Natural killer cell (primary cell): ENCODE results near the gene GAPDH. TPM values are rescaled to one million over a fixed set of nuclear protein-coding genes. Genes with fewer than 3 reads are reported as not detected.

Experiments
- ATAC-seq, 3 donors: fragments of 150-1000 bp in 2 of 3; fragments of 200-7000 bp in 1 of 3; cut with Tn5 transposase; 1 replicate in 1 of 3; 2 replicates in 2 of 3; pipeline ENCODE4 v1.10.0; 2021; ENCODE audit warnings: mild to moderate bottlenecking in 2 of 3, moderate library complexity in 2 of 3
- DNase-seq, 2 donors: peaks; one replicate each; pipeline versions ENCODE4 v3.0.0 to v3.0.0-alpha.2; 2013 to 2021; ENCODE audit warnings: mixed read lengths in 1 of 2
- H3K27ac ChIP-seq: one replicate; pipeline ENCODE4 v1.5.1; 2013; ENCODE audit warnings: mild to moderate bottlenecking, low read length
- H3K27me3 ChIP-seq: one replicate; pipeline ENCODE4 v1.6.1; 2013; ENCODE audit warnings: low read length; ENCODE audit not compliant: control insufficient read depth, insufficient read depth
- H3K36me3 ChIP-seq: one replicate; pipeline ENCODE4 v1.6.1; 2013; ENCODE audit warnings: low read length; ENCODE audit not compliant: control insufficient read depth, insufficient read depth
- H3K4me1 ChIP-seq: one replicate; pipeline ENCODE4 v1.6.1; 2013; ENCODE audit warnings: low read length; ENCODE audit not compliant: control insufficient read depth, insufficient read depth
- H3K4me3 ChIP-seq: one replicate; pipeline ENCODE4 v1.5.1; 2013; ENCODE audit warnings: low read length
- H3K9me3 ChIP-seq: one replicate; pipeline ENCODE4 v1.6.1; 2013; ENCODE audit warnings: low read length; ENCODE audit not compliant: control insufficient read depth, insufficient read depth
- H3K27ac Mint-ChIP-seq, 2 donors: one replicate each; pipeline ENCODE4 v1.8.0; 2022; ENCODE audit warnings: mild to moderate bottlenecking in 2 of 2, mixed read lengths in 2 of 2, moderate library complexity in 1 of 2
- H3K27me3 Mint-ChIP-seq, 2 donors: one replicate each; pipeline ENCODE4 v1.8.0; 2022; ENCODE audit warnings: low read depth in 2 of 2, mixed read lengths in 2 of 2
- H3K36me3 Mint-ChIP-seq: one replicate; pipeline ENCODE4 v1.8.0; 2022; ENCODE audit warnings: mixed read lengths
- H3K4me1 Mint-ChIP-seq, 2 donors: one replicate each; pipeline ENCODE4 v1.8.0; 2022; ENCODE audit warnings: mixed read lengths in 2 of 2
- H3K4me3 Mint-ChIP-seq: one replicate; pipeline ENCODE4 v1.8.0; 2022; ENCODE audit warnings: mild to moderate bottlenecking, moderate library complexity, mixed read lengths
- H3K9me3 Mint-ChIP-seq, 2 donors: one replicate each; pipeline ENCODE4 v1.8.0; 2022; ENCODE audit warnings: mixed read lengths in 2 of 2
- WGBS: methylation state at CpG from one replicate; pipeline ENCODE4 v1.1.7; 2013; ENCODE audit warnings: missing lambda C conversion rate; ENCODE audit not compliant: insufficient coverage; 5-methylcytosine and 5-hydroxymethylcytosine counted together
- intact Hi-C: fragments of 100-400 bp; cut with micrococcal nuclease; formaldehyde crosslinking; loops from one replicate; pipeline ENCODE4 v1.14.2; 2022
- total RNA-seq, 4 donors: library from RNA; stranded (reverse); fragments of 120-200 nt in 1 of 4; gene quantifications; one replicate each; pipeline versions ENCODE4 v1.2.3 to v1.2.4, GENCODE V29; 2013 to 2022
- TF ChIP-seq, protein P1 (sequence below): fragments of 200-600 bp; IDR thresholded peaks from one replicate; pipeline ENCODE4 v1.8.0; 2022; ENCODE audit warnings: antibody characterized with exemption

GAPDH gene
- total RNA-seq, 3 donors from 2014 or later (not counting 1 experiment from before 2014, with no cell fraction given) = 606 to 729 (median 642) TPM

DNA sequence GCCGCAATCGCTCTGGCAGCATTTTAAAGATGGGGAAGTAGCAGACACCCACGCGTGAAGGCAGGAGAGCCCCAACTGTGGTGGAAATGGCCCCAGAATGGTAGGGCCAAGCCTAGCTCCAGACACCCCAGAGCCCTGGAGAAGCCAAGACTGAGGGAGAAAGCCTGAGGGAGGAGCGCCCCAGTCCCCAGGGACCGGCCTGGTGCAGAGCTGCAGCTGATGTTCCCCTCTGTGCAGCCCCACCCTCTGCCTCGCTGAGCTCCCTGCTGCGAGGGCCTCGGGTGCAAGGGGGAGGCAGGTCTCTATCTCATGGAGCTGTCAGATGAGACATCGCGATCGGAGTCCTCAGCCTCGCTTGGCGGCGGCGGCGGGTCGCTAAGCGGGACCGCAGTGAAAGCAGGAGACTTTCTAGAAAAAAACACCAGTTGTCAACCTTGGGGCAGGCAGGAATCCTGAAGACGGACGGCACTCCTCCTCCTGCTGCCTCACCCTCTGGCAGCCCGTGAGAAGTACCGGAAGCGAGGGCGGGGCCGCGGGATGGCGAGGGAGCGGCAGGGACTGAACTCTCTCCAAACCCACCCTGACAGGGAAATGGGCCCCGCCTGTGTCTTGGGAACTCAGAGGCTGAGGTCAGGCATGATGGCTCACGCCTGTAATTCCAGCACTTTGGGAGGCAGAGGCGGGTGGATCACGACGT, 6.0 kb downstream of the GAPDH start:
- no peak for ATAC-seq
- Mint-ChIP-seq H3K27ac (peak overlapping the region; percentile 21 to 53), H3K4me3 (peak overlapping the region; percentile 13), H3K36me3 (no peaks in the 10 kb centered on the region), H3K4me1 (peaks cover 20 to 33% of the 10 kb centered on the region in 2 donors), H3K27me3 (no peaks in the 10 kb centered on the region), H3K9me3 (no peaks in the 10 kb centered on the region)
- Histone ChIP-seq H3K4me1 (peaks cover 40% of the 10 kb centered on the region), H3K9me3 (no peaks in the 10 kb centered on the region), H3K27ac (no peak overlapping the region), H3K4me3 (no peak overlapping the region), H3K27me3 (no peaks in the 10 kb centered on the region), H3K36me3 (peaks cover 52% of the 10 kb centered on the region)
- DNase-seq = peak in 1 of 2 donors; percentile 60
- TF ChIP-seq, protein P1, sequence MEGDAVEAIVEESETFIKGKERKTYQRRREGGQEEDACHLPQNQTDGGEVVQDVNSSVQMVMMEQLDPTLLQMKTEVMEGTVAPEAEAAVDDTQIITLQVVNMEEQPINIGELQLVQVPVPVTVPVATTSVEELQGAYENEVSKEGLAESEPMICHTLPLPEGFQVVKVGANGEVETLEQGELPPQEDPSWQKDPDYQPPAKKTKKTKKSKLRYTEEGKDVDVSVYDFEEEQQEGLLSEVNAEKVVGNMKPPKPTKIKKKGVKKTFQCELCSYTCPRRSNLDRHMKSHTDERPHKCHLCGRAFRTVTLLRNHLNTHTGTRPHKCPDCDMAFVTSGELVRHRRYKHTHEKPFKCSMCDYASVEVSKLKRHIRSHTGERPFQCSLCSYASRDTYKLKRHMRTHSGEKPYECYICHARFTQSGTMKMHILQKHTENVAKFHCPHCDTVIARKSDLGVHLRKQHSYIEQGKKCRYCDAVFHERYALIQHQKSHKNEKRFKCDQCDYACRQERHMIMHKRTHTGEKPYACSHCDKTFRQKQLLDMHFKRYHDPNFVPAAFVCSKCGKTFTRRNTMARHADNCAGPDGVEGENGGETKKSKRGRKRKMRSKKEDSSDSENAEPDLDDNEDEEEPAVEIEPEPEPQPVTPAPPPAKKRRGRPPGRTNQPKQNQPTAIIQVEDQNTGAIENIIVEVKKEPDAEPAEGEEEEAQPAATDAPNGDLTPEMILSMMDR = no peak
- intact Hi-C loops = no loop called here
- 29% methylated on average over 35 of the region's 35 CpGs for WGBS

- H3K9me3 Mint-ChIP-seq = no peaks in the 10 kb centered on the region
- H3K27ac Mint-ChIP-seq = peak overlapping the region in 1 of 2 donors; percentile 39
- H3K4me3 Mint-ChIP-seq = no peak overlapping the region
- H3K9me3 ChIP-seq = no peaks in the 10 kb centered on the region
- H3K27me3 ChIP-seq = no peaks in the 10 kb centered on the region
- intact Hi-C loops = no loop called here
- H3K4me3 ChIP-seq = no peak overlapping the region
- peaks cover 16 to 21% of the 10 kb centered on the region in 2 donors for H3K4me1 Mint-ChIP-seq
- H3K27me3 Mint-ChIP-seq = no peaks in the 10 kb centered on the region
- peaks cover 53% of the 10 kb centered on the region for H3K36me3 ChIP-seq
- H3K36me3 Mint-ChIP-seq = no peaks in the 10 kb centered on the region
- 92% methylated on average over 26 of the region's 26 CpGs for WGBS
- DNase-seq = no peak
- peaks cover 28% of the 10 kb centered on the region for H3K4me1 ChIP-seq
- H3K27ac ChIP-seq = no peak overlapping the region
- TF ChIP-seq, protein P1 = no peak
- no peak for ATAC-seq
Observed at GRCh38 chr12:6541371-6542165, 7.3 kb downstream of the GAPDH start.

DNA sequence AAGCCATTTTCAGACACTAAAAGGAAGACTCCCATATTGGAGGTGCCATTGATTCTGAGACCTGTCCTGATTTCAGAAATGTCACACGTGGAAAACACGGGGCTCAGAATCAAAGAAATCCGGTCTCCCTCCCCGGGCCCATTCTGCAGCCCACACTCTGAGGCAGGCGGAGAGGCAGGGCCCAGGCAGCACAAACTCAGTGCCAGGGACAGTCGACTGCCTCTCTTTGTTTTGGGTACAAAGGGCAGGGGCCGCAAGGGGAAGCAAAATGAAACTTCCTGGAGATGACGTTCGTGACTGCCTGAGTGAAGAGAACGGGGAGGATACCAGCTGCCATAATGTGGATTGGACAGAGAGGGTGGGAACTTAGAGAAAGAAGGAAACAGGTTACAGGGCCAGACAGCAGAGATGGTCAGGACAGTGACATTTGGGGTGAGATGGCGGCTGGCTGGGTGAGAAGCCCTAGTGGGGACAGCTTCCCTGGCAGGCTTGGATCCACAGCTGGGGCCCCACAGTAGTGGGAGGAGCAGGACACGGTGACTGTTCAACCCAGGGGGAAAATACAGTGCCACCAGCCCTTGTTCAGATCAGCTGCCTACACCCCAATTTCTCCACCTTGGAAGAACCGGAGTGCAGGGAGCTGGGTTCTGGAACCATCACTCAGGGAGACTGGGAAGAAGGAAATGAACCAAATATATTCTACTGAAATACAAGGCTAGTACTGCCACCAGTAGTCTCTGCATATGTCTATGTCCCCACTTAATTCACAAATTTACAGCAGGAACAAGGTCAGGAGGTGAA, 8.1 kb downstream of the GAPDH start:
- Mint-ChIP-seq H3K4me3 (no peak overlapping the region), H3K27ac (peak overlapping the region in 1 of 2 donors; percentile 39), H3K4me1 (peaks cover 15 to 19% of the 10 kb centered on the region in 2 donors), H3K36me3 (no peaks in the 10 kb centered on the region), H3K9me3 (no peaks in the 10 kb centered on the region), H3K27me3 (no peaks in the 10 kb centered on the region)
- Histone ChIP-seq H3K4me3 (no peak overlapping the region), H3K4me1 (peaks cover 19% of the 10 kb centered on the region), H3K36me3 (peaks cover 53% of the 10 kb centered on the region), H3K27ac (no peak overlapping the region), H3K27me3 (no peaks in the 10 kb centered on the region), H3K9me3 (no peaks in the 10 kb centered on the region)
- WGBS = 96% methylated on average over 13 of the region's 13 CpGs
- TF ChIP-seq, protein P1 = no peak
- intact Hi-C loops = no loop called here
- DNase-seq (peak in 1 of 2 donors; percentile 34), ATAC-seq (no peak)
